IPS DF 6.9 (cell line): ENCODE data around the gene ADH5.
A peak's percentile ranks its signal among the peaks of the same experiment; 100 is the strongest.
"Not testable (repeated sequence)": the region's sequence is repeated elsewhere in the genome, so short reads cannot be mapped to it uniquely, and the experiment has no call there.

ENCODE experiments used
- DNase-seq: peaks from one replicate; pipeline ENCODE4 v3.0.0-alpha.2; 2013; ENCODE audit warnings: low read depth, low spot score
- H3K27ac ChIP-seq: one replicate; pipeline ENCODE4 v1.5.1; 2013; ENCODE audit warnings: low read length, control low read depth
- H3K27me3 ChIP-seq: 2 replicates; pipeline ENCODE4 v1.6.1; 2013; ENCODE audit warnings: mild to moderate bottlenecking, low read length; ENCODE audit not compliant: control insufficient read depth, insufficient read depth
- H3K36me3 ChIP-seq: 2 replicates; pipeline ENCODE4 v1.6.1; 2013; ENCODE audit warnings: low read length; ENCODE audit not compliant: control insufficient read depth, insufficient read depth
- H3K4me1 ChIP-seq: 2 replicates; pipeline ENCODE4 v1.6.1; 2013; ENCODE audit warnings: low read length; ENCODE audit not compliant: control insufficient read depth, insufficient read depth
- H3K4me3 ChIP-seq: 2 replicates; pipeline ENCODE4 v1.5.1; 2013; ENCODE audit warnings: mild to moderate bottlenecking, low read length
- H3K9me3 ChIP-seq: 2 replicates; pipeline ENCODE4 v1.6.1; 2013; ENCODE audit warnings: low read length, inconsistent platforms; ENCODE audit not compliant: control insufficient read depth, insufficient read depth
- WGBS: extraction: QIAGEN DNeasy Blood & Tissue Kit; methylation state at CpG from one replicate; pipeline ENCODE4 v1.1.7; 2013; ENCODE audit warnings: mixed read lengths, missing lambda C conversion rate; ENCODE audit not compliant: insufficient read length, insufficient coverage; 5-methylcytosine and 5-hydroxymethylcytosine counted together

Gene ADH5

DNA sequence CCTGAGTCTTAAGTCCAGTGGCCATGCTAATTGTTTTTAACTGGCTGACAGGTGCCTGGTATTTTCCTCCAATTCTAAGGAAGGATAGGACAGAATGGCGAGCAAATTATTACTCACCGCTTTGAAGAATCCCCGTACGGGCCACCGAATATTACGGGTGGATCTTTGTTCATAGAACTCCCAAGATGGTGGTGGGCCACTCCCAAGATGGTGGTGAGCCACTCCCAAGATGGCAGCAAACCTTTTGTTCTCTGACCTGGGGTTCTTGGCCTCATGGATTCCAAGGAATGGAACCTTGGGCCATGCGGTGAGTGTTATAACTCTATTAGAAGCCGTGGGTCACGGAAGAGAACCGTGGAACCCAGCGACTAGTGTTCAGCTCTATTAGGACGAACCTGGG lies 20.7 kb upstream of the ADH5 start:
- not testable (repeated sequence) for H3K27ac ChIP-seq, DNase-seq, H3K27me3 ChIP-seq, H3K36me3 ChIP-seq, H3K4me1 ChIP-seq, H3K9me3 ChIP-seq, H3K4me3 ChIP-seq
- WGBS: no CpG with 5 or more reads among the region's 12 CpGs

DNA sequence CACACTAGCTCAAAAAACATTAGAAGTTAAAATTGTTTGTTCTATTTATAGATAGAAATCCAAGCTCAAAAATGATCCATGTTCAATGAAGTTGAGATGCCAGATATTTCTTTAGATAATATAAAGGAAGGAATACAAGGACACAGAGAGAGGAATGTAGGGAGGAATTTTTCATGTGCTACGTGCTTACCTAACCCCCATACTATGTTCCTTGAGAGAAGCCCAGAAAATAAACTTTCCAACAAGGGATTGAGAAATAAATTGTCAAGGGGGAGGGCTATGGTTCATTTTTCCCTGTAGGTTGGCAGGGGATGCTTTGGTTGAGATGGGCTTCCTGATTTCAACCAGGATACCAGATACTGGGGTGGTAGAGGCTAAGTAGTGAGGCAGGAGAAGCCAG lies 15.6 kb upstream of the ADH5 start:
- H3K4me1 ChIP-seq: no peaks in the 10 kb centered on the region
- H3K4me3 ChIP-seq: no peak overlapping the region
- H3K27ac ChIP-seq: no peak overlapping the region
- H3K36me3 ChIP-seq: no peaks in the 10 kb centered on the region
- H3K9me3 ChIP-seq: peaks cover 2% of the 10 kb centered on the region; the same call in 1 of the 2 replicates
- DNase-seq: no peak
- no peaks in the 10 kb centered on the region for H3K27me3 ChIP-seq
- WGBS: no CpG with 5 or more reads among the region's 1 CpG

DNA sequence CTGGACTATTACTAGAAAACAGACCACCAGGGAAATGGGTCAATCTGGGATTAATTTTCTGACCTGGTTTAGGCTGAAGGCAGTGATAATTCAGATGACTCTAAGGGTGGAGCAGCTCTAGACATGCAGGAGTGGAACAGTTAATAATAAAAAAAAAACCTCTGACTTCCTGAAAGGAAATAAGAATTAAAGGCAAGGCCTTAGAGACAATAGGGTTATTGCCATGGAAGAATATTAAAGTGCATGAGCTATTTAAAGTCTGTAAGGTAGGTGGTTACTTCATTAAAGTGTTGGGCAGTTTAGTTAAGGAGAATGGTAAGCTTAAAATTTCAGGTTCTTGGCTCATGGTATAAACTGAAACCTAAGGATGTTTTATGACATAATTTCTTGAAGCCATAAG lies 14.6 kb upstream of the ADH5 start:
- H3K4me3 ChIP-seq: no peak overlapping the region
- no peaks in the 10 kb centered on the region for H3K4me1 ChIP-seq
- H3K27ac ChIP-seq: no peak overlapping the region
- no peak for DNase-seq
- H3K36me3 ChIP-seq: no peaks in the 10 kb centered on the region
- H3K27me3 ChIP-seq: no peaks in the 10 kb centered on the region
- H3K9me3 ChIP-seq: peaks cover 2% of the 10 kb centered on the region; the same call in 1 of the 2 replicates

DNA sequence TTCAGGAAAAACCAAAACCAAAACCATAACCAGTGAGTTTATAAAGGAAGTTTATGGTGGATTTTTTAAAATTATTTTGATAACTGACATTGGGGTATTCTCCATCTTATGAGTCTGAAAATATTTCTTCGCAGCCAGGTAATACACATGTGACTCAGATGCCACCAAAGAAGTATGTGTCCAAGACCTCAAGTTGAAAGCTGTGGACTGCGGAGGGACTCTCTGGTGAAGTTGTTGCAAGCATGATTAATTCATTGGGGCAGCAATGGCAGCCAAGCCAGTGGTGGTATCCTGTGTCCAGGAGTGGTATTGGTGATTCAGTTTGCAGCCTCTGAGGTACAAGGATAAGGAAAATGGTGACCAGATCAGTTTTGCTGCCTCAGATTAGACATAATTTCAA lies 14.0 kb upstream of the ADH5 start:
- Histone ChIP-seq H3K4me3 (no peak overlapping the region), H3K9me3 (peaks cover 2% of the 10 kb centered on the region; the same call in 1 of the 2 replicates), H3K36me3 (no peaks in the 10 kb centered on the region), H3K4me1 (no peaks in the 10 kb centered on the region), H3K27ac (no peak overlapping the region), H3K27me3 (no peaks in the 10 kb centered on the region)
- WGBS: no CpG with 5 or more reads among the region's 2 CpGs
- no peak for DNase-seq

DNA sequence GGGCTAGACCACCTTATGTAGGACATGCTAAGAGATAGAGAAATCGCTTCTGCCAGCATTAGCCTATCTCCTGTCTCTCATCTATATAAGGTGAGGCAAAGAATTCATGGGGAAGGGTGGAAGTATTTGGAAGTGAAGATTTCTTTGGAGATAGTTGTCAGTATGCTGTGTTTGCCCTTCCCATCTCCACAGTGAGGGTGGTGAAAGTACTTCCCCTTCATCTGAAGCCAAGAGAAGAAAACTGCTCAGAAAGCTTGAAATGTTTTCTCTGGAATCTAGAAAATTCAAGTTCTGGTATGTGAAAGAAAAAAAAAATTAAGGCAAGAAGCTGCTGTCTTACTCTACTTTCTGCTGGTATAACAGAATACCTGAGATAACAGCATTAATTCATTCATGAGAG lies 12.3 kb upstream of the ADH5 start:
- Histone ChIP-seq H3K4me1 (no peaks in the 10 kb centered on the region), H3K9me3 (peaks cover 2% of the 10 kb centered on the region; the same call in 1 of the 2 replicates), H3K4me3 (no peak overlapping the region), H3K36me3 (no peaks in the 10 kb centered on the region), H3K27ac (no peak overlapping the region), H3K27me3 (no peaks in the 10 kb centered on the region)
- no CpG with 5 or more reads among the region's 1 CpG for WGBS
- DNase-seq: no peak

DNA sequence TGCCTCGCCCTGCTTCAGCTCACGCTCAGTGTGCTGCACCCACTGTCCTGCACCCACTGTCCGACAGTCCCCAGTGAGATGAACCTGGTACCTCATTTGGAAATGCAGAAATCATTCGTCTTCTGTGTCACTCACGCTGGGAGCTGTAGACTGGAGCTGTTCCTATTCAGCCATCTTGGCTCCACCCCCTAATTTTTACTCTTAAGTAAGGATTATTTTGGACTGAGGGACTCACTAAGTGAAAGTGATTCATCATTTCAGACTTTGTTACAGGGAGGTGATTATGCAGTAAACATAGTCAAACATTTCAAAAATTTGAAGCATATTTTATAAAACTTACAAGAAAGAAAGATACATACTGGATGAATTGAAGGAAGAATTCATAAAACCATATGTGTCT lies 11.2 kb upstream of the ADH5 start:
- not testable (repeated sequence) for DNase-seq, H3K9me3 ChIP-seq, H3K4me3 ChIP-seq, H3K27ac ChIP-seq, H3K27me3 ChIP-seq, H3K36me3 ChIP-seq, H3K4me1 ChIP-seq
- WGBS: no CpG with 5 or more reads among the region's 5 CpGs

DNA sequence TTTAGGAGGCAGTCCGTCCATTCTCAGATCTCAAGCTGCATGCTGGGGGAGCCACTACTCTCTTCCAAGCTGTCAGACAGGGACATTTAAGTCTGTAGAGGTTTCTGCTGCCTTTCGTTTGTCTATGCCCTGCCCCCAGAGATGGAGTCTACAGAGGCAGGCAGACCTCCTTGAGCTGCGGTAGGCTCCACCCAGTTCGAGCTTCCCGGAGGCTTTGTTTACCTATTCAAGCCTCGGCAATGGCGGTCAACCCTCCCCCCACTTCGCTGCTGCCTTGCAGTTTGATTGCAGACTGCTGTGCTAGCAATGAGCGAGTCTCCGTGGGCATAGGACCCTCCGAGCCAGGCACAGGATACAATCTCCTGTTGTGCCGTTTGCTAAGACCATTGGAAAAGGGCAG lies 10.7 kb upstream of the ADH5 start:
- no peaks in the 10 kb centered on the region for H3K4me1 ChIP-seq
- H3K4me3 ChIP-seq: no peak overlapping the region
- WGBS: no CpG with 5 or more reads among the region's 12 CpGs
- no peaks in the 10 kb centered on the region for H3K36me3 ChIP-seq
- H3K27ac ChIP-seq: no peak overlapping the region
- DNase-seq: no peak
- H3K9me3 ChIP-seq: peaks cover 2% of the 10 kb centered on the region; the same call in 1 of the 2 replicates
- no peaks in the 10 kb centered on the region for H3K27me3 ChIP-seq

DNA sequence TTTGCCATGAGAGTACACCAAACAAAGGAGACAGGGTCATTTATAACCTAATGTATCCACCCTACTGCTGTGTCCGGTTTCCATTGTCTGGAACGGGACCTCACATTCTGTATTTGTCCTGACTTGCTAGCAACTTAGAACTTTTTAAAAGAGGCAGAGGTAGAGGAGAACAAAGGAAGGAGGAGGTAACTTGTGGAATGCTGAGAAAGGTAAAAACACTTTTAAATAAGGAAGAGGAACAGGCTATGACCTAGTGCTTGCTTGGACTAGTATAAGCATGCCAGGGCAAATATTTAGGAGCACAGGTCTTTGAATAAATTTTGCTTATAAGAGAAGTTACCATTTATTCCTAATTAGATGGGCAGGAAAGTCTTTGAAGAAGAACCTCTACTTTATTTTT lies 3.3 kb upstream of the ADH5 start:
- H3K27ac ChIP-seq, H3K4me3 ChIP-seq, H3K4me1 ChIP-seq, DNase-seq, H3K36me3 ChIP-seq, H3K9me3 ChIP-seq, H3K27me3 ChIP-seq: not testable (repeated sequence)
- no CpG with 5 or more reads among the region's 2 CpGs for WGBS

DNA sequence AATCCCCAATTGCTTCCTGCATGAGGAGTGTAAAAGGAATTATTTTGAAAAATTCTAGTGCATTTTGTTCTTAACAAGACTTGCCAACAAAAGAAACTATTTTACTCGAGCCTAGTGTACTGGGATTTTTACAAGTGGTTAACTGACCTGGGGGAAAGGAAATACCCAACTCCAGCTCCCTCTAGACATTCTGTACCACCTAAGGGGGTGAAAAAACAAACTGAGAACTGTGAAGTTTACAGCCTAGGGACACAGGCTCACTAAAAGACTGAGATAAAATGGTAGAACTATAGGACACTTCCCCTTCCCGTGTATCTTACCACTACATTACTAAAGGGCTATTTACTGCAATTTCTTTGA lies 2.6 kb upstream of the ADH5 start:
- H3K36me3 ChIP-seq: no peaks in the 10 kb centered on the region
- no CpG with 5 or more reads among the region's 2 CpGs for WGBS
- no peaks in the 10 kb centered on the region for H3K27me3 ChIP-seq
- H3K4me3 ChIP-seq: no peak overlapping the region
- no peaks in the 10 kb centered on the region for H3K9me3 ChIP-seq
- no peak overlapping the region for H3K27ac ChIP-seq
- no peaks in the 10 kb centered on the region for H3K4me1 ChIP-seq
- DNase-seq: no peak

DNA sequence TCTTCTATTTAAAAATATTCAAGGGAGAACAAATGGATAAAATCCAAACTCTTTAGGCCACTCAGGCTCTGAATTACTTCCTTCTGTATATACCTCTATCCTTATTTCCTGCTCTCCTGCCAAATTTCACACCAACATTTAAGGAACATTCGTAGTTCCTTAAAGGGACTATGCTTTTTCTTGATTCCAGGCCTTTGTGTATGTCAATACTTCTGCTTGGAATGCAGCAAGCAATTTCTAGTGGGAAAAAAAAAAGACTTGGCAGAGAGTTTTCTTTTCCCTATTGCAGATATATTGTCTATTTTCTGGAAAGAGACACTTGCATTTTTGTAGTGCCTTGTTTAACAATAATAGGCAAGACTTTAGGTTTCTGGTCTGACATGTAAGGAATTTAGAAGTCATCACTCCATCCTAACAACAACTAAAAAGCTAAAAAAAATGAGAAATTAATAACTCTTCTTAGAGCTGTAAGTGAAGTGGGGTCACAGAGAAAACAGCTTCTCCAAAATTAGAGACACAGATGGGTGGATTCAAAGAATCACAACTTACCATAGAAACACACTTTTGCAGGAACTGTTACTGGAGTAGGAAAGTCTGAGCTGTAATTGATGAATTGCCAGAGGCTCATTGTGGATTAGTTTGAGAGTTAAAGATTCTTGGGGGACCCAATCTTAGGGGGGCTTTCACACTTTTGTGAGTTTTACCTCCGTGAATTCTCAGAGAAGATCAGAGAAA lies 2.1 kb upstream of the ADH5 start:
- Histone ChIP-seq H3K27ac (no peak overlapping the region), H3K9me3 (no peaks in the 10 kb centered on the region), H3K4me1 (no peaks in the 10 kb centered on the region), H3K27me3 (no peaks in the 10 kb centered on the region), H3K4me3 (no peak overlapping the region), H3K36me3 (no peaks in the 10 kb centered on the region)
- no CpG with 5 or more reads among the region's 2 CpGs for WGBS
- DNase-seq: no peak

DNA sequence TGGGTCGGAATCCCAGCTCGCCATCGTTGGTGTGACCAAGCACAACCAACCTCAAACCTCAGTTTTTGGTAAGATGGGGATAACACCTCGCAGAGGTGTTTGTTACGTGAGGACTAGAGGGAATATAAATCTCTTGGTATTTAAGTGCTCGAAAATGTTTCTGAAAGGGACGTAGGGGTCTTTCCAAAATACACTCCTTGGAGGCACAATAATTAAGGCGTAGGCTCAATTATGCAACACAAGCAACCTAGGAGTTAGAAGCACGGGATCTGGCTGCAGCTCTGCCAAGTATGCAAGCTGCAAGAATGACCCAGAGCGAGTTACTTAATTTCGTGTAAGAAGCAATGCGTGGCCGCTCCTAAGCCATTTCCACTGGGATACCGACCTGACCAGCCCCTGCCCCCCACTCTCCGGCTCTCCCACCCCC lies 552 bp downstream of the ADH5 start:
- Histone ChIP-seq H3K4me3 (peak overlapping the region; percentile 100; the same call in 1 of the 2 replicates), H3K27me3 (no peaks in the 10 kb centered on the region), H3K36me3 (peaks cover 6% of the 10 kb centered on the region; the same call in 1 of the 2 replicates), H3K27ac (no peak overlapping the region), H3K4me1 (no peaks in the 10 kb centered on the region), H3K9me3 (no peaks in the 10 kb centered on the region)
- WGBS: no CpG with 5 or more reads among the region's 15 CpGs
- DNase-seq: no peak
